ENCODE results near the gene UAP1L1. TPM values are rescaled to one million over a fixed set of nuclear protein-coding genes. Genes with fewer than 3 reads are reported as not detected.

Gene UAP1L1
- total and polyA plus RNA-seq, 3 donors from 2014 or later: 6.9 to 10.1 (median 7.2) TPM

DNA sequence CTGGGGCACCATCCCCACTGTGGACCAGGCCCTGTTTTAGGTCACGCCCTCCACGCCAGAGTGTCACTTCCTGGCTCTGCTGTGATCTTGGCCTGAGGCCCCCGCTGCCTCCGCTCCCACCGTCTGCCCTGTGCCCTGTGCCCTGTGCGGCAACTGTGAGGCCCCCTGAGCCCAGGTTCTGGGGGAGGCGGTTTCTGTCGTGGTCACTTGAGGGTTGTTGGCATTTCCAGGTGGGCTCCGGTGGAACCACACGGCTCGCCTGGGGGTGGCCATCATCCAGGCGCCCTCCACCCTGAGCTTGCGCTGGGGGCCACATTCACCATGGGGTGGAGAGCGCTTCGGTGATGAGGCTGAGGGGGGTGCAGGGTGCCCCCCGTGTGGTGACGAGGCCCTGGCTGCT, 30.7 kb downstream of the UAP1L1 start:
- H3K4me3 ChIP-seq: no peak overlapping the region
- 92 to 96% methylated on average over 6 to 17 of the region's 17 CpGs for WGBS, 2 donors
- no peaks in the 10 kb centered on the region for H3K9me3 ChIP-seq
- DNase-seq: no peak
- no peaks in the 10 kb centered on the region for H3K36me3 ChIP-seq (ENCODE audit: low read depth, missing control alignments)
- intact Hi-C loops (cut with DNase I; ENCODE audit: low total_unique reads): no loop called here
- H3K27ac ChIP-seq: no peak overlapping the region
- TF ChIP-seq, protein P1, sequence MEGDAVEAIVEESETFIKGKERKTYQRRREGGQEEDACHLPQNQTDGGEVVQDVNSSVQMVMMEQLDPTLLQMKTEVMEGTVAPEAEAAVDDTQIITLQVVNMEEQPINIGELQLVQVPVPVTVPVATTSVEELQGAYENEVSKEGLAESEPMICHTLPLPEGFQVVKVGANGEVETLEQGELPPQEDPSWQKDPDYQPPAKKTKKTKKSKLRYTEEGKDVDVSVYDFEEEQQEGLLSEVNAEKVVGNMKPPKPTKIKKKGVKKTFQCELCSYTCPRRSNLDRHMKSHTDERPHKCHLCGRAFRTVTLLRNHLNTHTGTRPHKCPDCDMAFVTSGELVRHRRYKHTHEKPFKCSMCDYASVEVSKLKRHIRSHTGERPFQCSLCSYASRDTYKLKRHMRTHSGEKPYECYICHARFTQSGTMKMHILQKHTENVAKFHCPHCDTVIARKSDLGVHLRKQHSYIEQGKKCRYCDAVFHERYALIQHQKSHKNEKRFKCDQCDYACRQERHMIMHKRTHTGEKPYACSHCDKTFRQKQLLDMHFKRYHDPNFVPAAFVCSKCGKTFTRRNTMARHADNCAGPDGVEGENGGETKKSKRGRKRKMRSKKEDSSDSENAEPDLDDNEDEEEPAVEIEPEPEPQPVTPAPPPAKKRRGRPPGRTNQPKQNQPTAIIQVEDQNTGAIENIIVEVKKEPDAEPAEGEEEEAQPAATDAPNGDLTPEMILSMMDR (IDR thresholded peaks at IDR 0.05): no peak
- TF ChIP-seq POLR2A (IDR thresholded peaks at IDR 0.05): no peak
- H3K27me3 ChIP-seq: no peaks in the 10 kb centered on the region
- H3K4me1 ChIP-seq: no peaks in the 10 kb centered on the region

DNA sequence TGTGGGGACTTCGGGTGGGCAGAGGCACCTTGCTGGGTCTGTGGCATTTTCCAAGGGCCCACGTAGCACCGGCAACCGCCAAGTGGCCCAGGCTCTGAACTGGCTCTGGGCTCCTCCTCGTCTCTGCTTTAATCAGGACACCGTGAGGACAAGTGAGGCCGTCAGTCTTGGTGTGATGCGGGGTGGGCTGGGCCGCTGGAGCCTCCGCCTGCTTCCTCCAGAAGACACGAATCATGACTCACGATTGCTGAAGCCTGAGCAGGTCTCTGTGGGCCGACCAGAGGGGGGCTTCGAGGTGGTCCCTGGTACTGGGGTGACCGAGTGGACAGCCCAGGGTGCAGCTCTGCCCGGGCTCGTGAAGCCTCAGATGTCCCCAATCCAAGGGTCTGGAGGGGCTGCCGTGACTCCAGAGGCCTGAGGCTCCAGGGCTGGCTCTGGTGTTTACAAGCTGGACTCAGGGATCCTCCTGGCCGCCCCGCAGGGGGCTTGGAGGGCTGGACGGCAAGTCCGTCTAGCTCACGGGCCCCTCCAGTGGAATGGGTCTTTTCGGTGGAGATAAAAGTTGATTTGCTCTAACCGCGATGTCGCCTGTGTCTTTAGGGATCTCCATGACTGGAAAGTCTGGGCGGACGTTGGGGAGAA, 31.4 kb downstream of the UAP1L1 start:
- no peaks in the 10 kb centered on the region for H3K36me3 ChIP-seq (ENCODE audit: low read depth, missing control alignments)
- H3K4me1 ChIP-seq: no peaks in the 10 kb centered on the region
- intact Hi-C loops (cut with DNase I; ENCODE audit: low total_unique reads): no loop called here
- no peaks in the 10 kb centered on the region for H3K27me3 ChIP-seq
- H3K27ac ChIP-seq: no peak overlapping the region
- no peak for TF ChIP-seq POLR2A (IDR thresholded peaks at IDR 0.05)
- TF ChIP-seq, protein P1 (IDR thresholded peaks at IDR 0.05): no peak
- H3K9me3 ChIP-seq: no peaks in the 10 kb centered on the region
- no peak overlapping the region for H3K4me3 ChIP-seq
- DNase-seq: no peak
- 90 to 95% methylated on average over 12 to 27 of the region's 29 CpGs for WGBS, 2 donors

- DNase-seq: no peak
- no peaks in the 10 kb centered on the region for H3K27me3 ChIP-seq
- 79 to 80% methylated on average over 11 to 34 of the region's 34 CpGs for WGBS, 2 donors
- intact Hi-C loops (cut with DNase I; ENCODE audit: low total_unique reads): loop anchor here (10.0 kb wide), 1 partner anchor 115 kb away; the partner anchor contains the start of genes CYSRT1, RNF208 and RNF224
- TF ChIP-seq POLR2A (IDR thresholded peaks at IDR 0.05): no peak
- TF ChIP-seq, protein P1 (IDR thresholded peaks at IDR 0.05): no peak
- no peak overlapping the region for H3K4me3 ChIP-seq
- no peaks in the 10 kb centered on the region for H3K36me3 ChIP-seq (ENCODE audit: low read depth, missing control alignments)
- no peaks in the 10 kb centered on the region for H3K9me3 ChIP-seq
- H3K4me1 ChIP-seq: no peaks in the 10 kb centered on the region
- no peak overlapping the region for H3K27ac ChIP-seq
These were observed 32.2 kb downstream of the UAP1L1 start for GRCh38 chr9:137109250-137110146.

DNA sequence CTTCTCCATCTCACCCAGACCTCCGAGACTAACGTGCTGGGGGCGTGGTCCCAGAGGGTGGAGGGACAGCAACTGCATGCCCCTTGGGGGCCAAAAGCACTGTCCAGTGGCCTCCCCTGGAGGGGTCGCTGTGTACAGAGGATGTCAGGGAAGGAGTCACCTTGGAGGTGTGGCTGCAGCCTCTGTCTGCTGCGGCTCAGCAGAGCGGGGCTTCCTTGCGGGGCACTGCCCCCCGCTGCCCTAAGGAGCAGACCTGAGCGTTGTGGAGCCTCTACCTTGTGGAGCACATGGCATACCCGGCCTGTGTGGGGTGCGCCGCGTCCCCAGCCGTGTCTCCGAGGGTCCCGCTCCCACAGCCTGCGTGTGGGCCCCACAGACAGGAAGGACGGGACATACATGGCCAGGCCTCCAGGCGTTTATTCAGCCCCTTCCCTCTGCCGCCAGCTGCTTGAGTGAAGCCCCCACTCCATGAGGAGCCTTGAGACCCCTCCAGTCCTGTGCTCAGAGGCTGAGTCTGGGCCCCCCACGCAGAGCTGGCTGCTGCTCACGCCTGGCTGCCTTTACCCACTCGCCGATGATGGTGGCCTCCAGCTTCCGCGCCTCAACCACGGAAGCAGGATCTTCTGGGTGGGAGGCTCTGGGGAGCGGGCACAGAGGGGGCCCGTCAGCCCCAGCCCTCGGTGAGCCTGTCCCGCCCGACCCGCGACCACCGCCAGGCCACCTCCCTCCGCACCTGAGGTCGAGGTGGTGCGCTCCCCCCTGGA, 33.0 kb downstream of the UAP1L1 start:
- Histone ChIP-seq H3K9me3 (no peaks in the 10 kb centered on the region), H3K4me1 (peaks cover 6% of the 10 kb centered on the region), H3K36me3 (ENCODE audit: low read depth, missing control alignments) (no peaks in the 10 kb centered on the region), H3K27me3 (no peaks in the 10 kb centered on the region), H3K27ac (no peak overlapping the region), H3K4me3 (no peak overlapping the region)
- 93 to 100% methylated on average over 1 to 38 of the region's 38 CpGs for WGBS, 2 donors
- intact Hi-C loops (cut with DNase I; ENCODE audit: low total_unique reads): loop anchor here (10.0 kb wide), 1 partner anchor 114 kb away; the partner anchor contains the start of genes CYSRT1, RNF208 and RNF224
- TF ChIP-seq, protein P1 (IDR thresholded peaks at IDR 0.05): no peak
- DNase-seq: no peak

Data from testis (tissue), 3 donors.